CD8-positive, alpha-beta memory T cell (primary cell): ENCODE data around the gene CCDC120. TPM values are rescaled to one million over a fixed set of nuclear protein-coding genes. Genes with fewer than 3 reads are reported as not detected.
A peak's percentile ranks its signal among the peaks of the same experiment; 100 is the strongest.

Source experiments
- CTCF ChIA-PET: fragments of 350-600 bp; sonication (Branson Sonifier 250); formaldehyde crosslinking; loops from one replicate; lab custom pipeline; 2021; ENCODE audit warnings: antibody characterized with exemption; lab: Charles Lee
- POLR2A ChIA-PET: fragments of 350-600 bp; sonication (Branson Sonifier 250); formaldehyde crosslinking; loops from one replicate; lab custom pipeline; 2021; ENCODE audit warnings: antibody characterized with exemption; lab: Charles Lee
- DNase-seq, 5 donors: peaks; one replicate each; pipeline versions ENCODE4 v3.0.0 to v3.0.0-alpha.2; 2020 to 2022; ENCODE audit warnings: mixed read lengths in 1 of 5
- H3K27ac ChIP-seq: one replicate; pipeline ENCODE4 v1.7.0; 2013; ENCODE audit warnings: low read depth, mild to moderate bottlenecking, low read length, moderate library complexity
- H3K27me3 ChIP-seq: 2 replicates; pipeline ENCODE4 v1.7.0; 2013; ENCODE audit warnings: low read length, mild to moderate bottlenecking; ENCODE audit not compliant: insufficient read depth, poor library complexity, severe bottlenecking
- H3K36me3 ChIP-seq: 2 replicates; pipeline ENCODE4 v1.7.0; 2013; ENCODE audit warnings: mild to moderate bottlenecking, low read length, moderate library complexity; ENCODE audit not compliant: insufficient read depth
- H3K4me1 ChIP-seq: 2 replicates; pipeline ENCODE4 v1.7.0; 2013; ENCODE audit warnings: mild to moderate bottlenecking, low read length, moderate library complexity; ENCODE audit not compliant: insufficient read depth
- H3K4me3 ChIP-seq: 2 replicates; pipeline ENCODE4 v1.7.0; 2013; ENCODE audit warnings: mild to moderate bottlenecking, low read length
- H3K9me3 ChIP-seq: 2 replicates; pipeline ENCODE4 v1.7.0; 2013; ENCODE audit warnings: mild to moderate bottlenecking, low read length
- H3K27ac Mint-ChIP-seq, 8 donors: one replicate each; pipeline ENCODE4 v1.8.0; 2020 to 2021; ENCODE audit warnings: mixed read lengths in 8 of 8, mild to moderate bottlenecking in 6 of 8, inconsistent platforms in 3 of 8, moderate library complexity in 3 of 8
- H3K27me3 Mint-ChIP-seq, 2 donors: one replicate each; pipeline ENCODE4 v1.8.0; 2020 to 2021; ENCODE audit warnings: mixed read lengths in 2 of 2, mild to moderate bottlenecking in 1 of 2, moderate library complexity in 1 of 2
- H3K36me3 Mint-ChIP-seq, 3 donors: one replicate each; pipeline ENCODE4 v1.8.0; 2020 to 2021; ENCODE audit warnings: mixed read lengths in 3 of 3, inconsistent platforms in 1 of 3, mild to moderate bottlenecking in 1 of 3
- H3K4me1 Mint-ChIP-seq, 3 donors: one replicate each; pipeline ENCODE4 v1.8.0; 2020 to 2021; ENCODE audit warnings: mixed read lengths in 3 of 3, inconsistent platforms in 1 of 3, mild to moderate bottlenecking in 1 of 3
- H3K4me3 Mint-ChIP-seq, 7 donors: one replicate each; pipeline ENCODE4 v1.8.0; 2020 to 2021; ENCODE audit warnings: mixed read lengths in 7 of 7, mild to moderate bottlenecking in 6 of 7, moderate library complexity in 4 of 7, inconsistent platforms in 2 of 7
- H3K9me3 Mint-ChIP-seq, 5 donors: one replicate each; pipeline ENCODE4 v1.8.0; 2020 to 2022; ENCODE audit warnings: mixed read lengths in 5 of 5, mild to moderate bottlenecking in 3 of 5, moderate library complexity in 2 of 5, inconsistent platforms in 1 of 5
- polyA plus RNA-seq: library from polyadenylated mRNA; unstranded; fragments of 300-500 nt; fragmentation: Illumina TruSeq; gene quantifications from one replicate; pipeline ENCODE4 v1.2.3, GENCODE V29; 2021
- total RNA-seq, 2 experiments: library from RNA; stranded (reverse); gene quantifications; one replicate each; pipeline ENCODE4 v1.2.3, GENCODE V29; 2021

CCDC120 gene
- total and polyA plus RNA-seq, 3 experiments from 2014 or later: 1.5 to 5.4 (median 5.1) TPM

DNA sequence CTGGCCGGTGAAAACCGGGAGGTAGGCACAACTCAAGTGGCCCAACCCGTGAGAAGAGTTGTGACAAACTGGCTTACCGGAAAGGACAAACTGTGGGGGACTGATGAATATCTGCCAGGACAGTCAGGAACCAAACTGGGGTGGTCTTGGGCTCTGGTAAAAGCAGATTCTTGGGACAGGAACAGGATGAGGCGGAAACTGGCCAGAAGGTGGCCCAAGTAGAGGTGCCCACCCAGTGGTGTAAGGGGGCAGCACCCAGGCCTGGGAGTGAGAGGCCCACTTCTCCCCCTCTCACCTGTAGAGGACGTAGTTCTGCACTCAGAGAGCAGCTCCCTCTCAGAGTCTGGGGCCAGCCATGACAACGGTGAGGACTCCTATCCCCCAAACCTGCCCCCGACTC, 5.9 kb downstream of the CCDC120 start:
- ChIA-PET CTCF (no interaction called here), POLR2A (no interaction called here)
- Histone ChIP-seq H3K27ac (no peak overlapping the region), H3K4me1 (no peaks in the 10 kb centered on the region), H3K36me3 (no peaks in the 10 kb centered on the region), H3K4me3 (no peak overlapping the region), H3K27me3 (no peaks in the 10 kb centered on the region), H3K9me3 (no peaks in the 10 kb centered on the region)
- DNase-seq: no peak
- no peaks in the 10 kb centered on the region for H3K4me1 Mint-ChIP-seq
- H3K27me3 Mint-ChIP-seq: peaks cover 0 to 7% of the 10 kb centered on the region in 2 donors
- H3K36me3 Mint-ChIP-seq: peaks cover 0 to 33% (median 0%) of the 10 kb centered on the region in 3 donors
- peak overlapping the region in 1 of 7 donors; percentile 62 for H3K4me3 Mint-ChIP-seq
- no peak overlapping the region for H3K27ac Mint-ChIP-seq
- H3K9me3 Mint-ChIP-seq: no peaks in the 10 kb centered on the region

DNA sequence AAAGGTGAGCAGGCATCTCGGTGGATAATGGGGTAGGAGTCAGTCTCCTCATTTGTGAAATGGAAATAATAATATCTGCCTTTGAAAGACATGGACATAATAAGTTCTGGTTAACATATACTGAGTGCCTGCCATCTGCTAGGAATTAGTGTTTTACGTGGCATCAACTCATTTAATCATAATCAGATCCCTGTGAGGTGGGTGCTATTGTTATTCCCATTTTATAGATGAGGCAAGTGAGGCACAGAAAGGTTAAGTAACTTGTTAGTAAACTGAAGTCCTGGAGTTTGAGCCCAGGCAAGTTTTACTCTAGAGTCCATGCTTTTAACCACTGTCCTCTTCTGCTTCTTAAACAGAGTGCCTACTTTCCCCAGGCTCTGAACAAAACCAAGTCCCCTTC, 7.5 kb downstream of the CCDC120 start:
- Mint-ChIP-seq H3K4me1 (no peaks in the 10 kb centered on the region), H3K27me3 (peaks cover 0 to 7% of the 10 kb centered on the region in 2 donors), H3K36me3 (peaks cover 0 to 34% (median 0%) of the 10 kb centered on the region in 3 donors), H3K4me3 (peak overlapping the region in 1 of 7 donors; percentile 32), H3K27ac (peak overlapping the region in 1 of 8 donors; percentile 87), H3K9me3 (no peaks in the 10 kb centered on the region)
- no peaks in the 10 kb centered on the region for H3K4me1 ChIP-seq
- H3K9me3 ChIP-seq: no peaks in the 10 kb centered on the region
- POLR2A ChIA-PET: no interaction called here
- no peak for DNase-seq
- H3K27ac ChIP-seq: no peak overlapping the region
- CTCF ChIA-PET: no interaction called here
- H3K4me3 ChIP-seq: no peak overlapping the region
- no peaks in the 10 kb centered on the region for H3K27me3 ChIP-seq
- no peaks in the 10 kb centered on the region for H3K36me3 ChIP-seq

DNA sequence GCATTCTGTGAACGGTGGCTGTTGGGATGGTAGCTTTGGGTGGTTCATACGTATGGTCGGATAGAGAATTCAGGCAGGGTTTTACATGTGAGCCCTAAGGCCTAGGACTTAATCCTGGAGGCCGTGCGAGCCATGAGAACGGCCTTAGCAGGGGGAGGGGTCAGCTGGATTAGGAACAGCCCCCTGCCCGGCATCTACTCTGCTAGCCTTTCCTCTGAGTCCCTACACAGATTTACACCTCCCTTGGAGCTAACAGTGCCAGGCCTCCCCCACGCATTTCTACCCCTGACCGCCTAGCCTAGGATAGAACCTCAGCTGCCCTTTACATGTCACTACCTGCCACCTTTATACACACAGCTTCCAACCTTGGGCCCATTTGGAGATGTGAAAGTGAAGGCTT, 7.9 kb downstream of the CCDC120 start:
- peak overlapping the region in 2 of 8 donors; percentile 61 to 87 for H3K27ac Mint-ChIP-seq
- Histone ChIP-seq H3K27ac (no peak overlapping the region), H3K36me3 (no peaks in the 10 kb centered on the region), H3K4me1 (no peaks in the 10 kb centered on the region), H3K27me3 (no peaks in the 10 kb centered on the region), H3K9me3 (no peaks in the 10 kb centered on the region), H3K4me3 (no peak overlapping the region)
- peaks cover 0 to 30% (median 0%) of the 10 kb centered on the region in 3 donors for H3K36me3 Mint-ChIP-seq
- no peak for DNase-seq
- H3K4me3 Mint-ChIP-seq: no peak overlapping the region
- H3K9me3 Mint-ChIP-seq: no peaks in the 10 kb centered on the region
- H3K4me1 Mint-ChIP-seq: no peaks in the 10 kb centered on the region
- H3K27me3 Mint-ChIP-seq: peaks cover 0 to 4% of the 10 kb centered on the region in 2 donors
- ChIA-PET CTCF (no interaction called here), POLR2A (no interaction called here)

DNA sequence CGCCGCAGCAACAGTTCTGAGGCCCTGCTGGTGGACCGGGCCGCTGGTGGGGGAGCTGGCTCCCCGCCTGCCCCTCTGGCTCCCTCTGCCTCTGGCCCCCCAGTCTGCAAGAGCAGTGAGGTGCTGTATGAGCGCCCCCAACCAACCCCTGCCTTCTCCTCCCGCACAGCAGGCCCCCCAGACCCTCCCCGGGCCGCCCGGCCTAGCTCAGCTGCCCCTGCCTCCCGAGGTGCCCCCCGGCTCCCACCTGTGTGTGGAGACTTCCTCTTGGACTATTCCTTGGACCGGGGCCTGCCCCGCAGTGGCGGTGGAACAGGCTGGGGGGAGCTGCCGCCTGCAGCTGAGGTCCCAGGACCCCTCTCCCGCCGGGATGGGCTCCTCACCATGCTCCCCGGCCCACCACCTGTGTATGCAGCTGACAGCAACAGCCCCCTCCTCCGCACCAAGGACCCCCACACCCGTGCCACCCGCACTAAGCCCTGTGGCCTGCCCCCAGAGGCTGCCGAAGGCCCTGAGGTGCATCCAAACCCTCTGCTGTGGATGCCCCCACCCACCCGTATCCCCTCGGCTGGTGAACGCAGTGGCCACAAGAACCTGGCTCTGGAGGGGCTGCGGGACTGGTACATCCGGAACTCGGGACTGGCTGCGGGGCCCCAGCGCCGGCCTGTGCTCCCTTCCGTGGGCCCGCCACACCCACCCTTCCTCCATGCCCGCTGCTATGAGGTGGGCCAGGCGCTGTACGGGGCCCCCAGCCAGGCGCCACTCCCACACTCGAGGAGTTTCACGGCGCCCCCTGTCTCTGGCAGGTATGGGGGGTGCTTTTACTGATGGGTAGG, 8.7 kb downstream of the CCDC120 start:
- POLR2A ChIA-PET: no interaction called here
- peaks cover 0 to 4% of the 10 kb centered on the region in 2 donors for H3K27me3 Mint-ChIP-seq
- Histone ChIP-seq H3K36me3 (no peaks in the 10 kb centered on the region), H3K9me3 (no peaks in the 10 kb centered on the region), H3K27me3 (no peaks in the 10 kb centered on the region), H3K4me3 (no peak overlapping the region), H3K27ac (no peak overlapping the region), H3K4me1 (no peaks in the 10 kb centered on the region)
- no peaks in the 10 kb centered on the region for H3K9me3 Mint-ChIP-seq
- H3K4me1 Mint-ChIP-seq: peaks cover 0 to 3% (median 0%) of the 10 kb centered on the region in 3 donors
- CTCF ChIA-PET: no interaction called here
- H3K36me3 Mint-ChIP-seq: peaks cover 0 to 29% (median 0%) of the 10 kb centered on the region in 3 donors
- H3K4me3 Mint-ChIP-seq: no peak overlapping the region
- peak overlapping the region in 2 of 8 donors; percentile 6 to 72 for H3K27ac Mint-ChIP-seq
- no peak for DNase-seq

DNA sequence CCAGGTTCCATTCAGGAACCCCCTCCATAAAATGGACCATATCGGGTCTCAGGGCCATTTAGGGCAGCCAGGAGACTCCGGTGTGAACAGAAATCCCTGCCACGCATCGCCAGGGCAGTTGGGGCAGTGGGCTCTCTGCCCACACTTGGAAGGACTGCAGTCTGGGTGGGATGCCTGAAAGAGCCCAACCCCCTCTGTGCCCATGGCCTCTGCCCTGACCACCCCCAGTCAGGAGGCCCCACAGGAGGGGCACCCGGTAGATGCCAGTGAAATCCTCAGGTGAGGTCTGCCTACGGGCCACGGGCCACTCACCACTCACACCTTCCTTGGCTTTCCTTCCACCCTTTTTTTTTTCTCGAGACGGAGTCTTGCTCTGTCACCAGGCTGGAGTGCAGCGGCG, 10.2 kb downstream of the CCDC120 start:
- peaks cover 8% of the 10 kb centered on the region for H3K4me1 ChIP-seq
- Mint-ChIP-seq H3K36me3 (peaks cover 0 to 28% (median 0%) of the 10 kb centered on the region in 3 donors), H3K4me3 (no peak overlapping the region), H3K27me3 (peaks cover 0 to 6% of the 10 kb centered on the region in 2 donors), H3K4me1 (peaks cover 8 to 15% (median 14%) of the 10 kb centered on the region in 3 donors), H3K9me3 (no peaks in the 10 kb centered on the region), H3K27ac (no peak overlapping the region)
- H3K4me3 ChIP-seq: no peak overlapping the region
- ChIA-PET CTCF (no interaction called here), POLR2A (no interaction called here)
- no peaks in the 10 kb centered on the region for H3K27me3 ChIP-seq
- DNase-seq: no peak
- no peaks in the 10 kb centered on the region for H3K9me3 ChIP-seq
- no peak overlapping the region for H3K27ac ChIP-seq
- H3K36me3 ChIP-seq: no peaks in the 10 kb centered on the region

DNA sequence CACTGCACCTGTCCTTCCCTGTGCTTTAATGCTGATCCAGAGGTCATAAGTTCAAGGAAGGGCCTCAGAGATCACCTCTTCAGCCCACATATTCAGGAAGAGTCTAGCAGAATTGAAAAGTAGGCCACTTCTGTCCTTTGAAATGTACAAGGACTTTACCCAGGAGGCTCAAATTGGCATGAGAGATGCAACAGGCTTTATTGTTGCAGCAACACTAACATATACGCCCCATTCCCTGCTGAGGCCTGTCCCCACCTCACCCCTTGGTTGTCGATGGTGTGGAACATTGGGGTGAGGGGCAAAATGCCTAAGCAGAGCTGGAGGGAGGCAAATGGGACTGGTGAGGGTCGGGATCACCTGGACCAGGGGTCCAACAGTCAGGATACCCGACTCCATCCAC, 12.2 kb downstream of the CCDC120 start:
- Mint-ChIP-seq H3K4me1 (peaks cover 8 to 18% (median 17%) of the 10 kb centered on the region in 3 donors), H3K27ac (peak overlapping the region in 6 of 8 donors; percentile 13 to 92 (median 71)), H3K27me3 (peaks cover 0 to 6% of the 10 kb centered on the region in 2 donors), H3K9me3 (no peaks in the 10 kb centered on the region), H3K36me3 (peaks cover 0 to 28% (median 0%) of the 10 kb centered on the region in 3 donors), H3K4me3 (no peak overlapping the region)
- no peak overlapping the region for H3K4me3 ChIP-seq
- ChIA-PET CTCF (no interaction called here), POLR2A (no interaction called here)
- no peaks in the 10 kb centered on the region for H3K9me3 ChIP-seq
- no peaks in the 10 kb centered on the region for H3K27me3 ChIP-seq
- H3K4me1 ChIP-seq: peaks cover 8% of the 10 kb centered on the region
- H3K27ac ChIP-seq: no peak overlapping the region
- no peak for DNase-seq
- H3K36me3 ChIP-seq: no peaks in the 10 kb centered on the region

DNA sequence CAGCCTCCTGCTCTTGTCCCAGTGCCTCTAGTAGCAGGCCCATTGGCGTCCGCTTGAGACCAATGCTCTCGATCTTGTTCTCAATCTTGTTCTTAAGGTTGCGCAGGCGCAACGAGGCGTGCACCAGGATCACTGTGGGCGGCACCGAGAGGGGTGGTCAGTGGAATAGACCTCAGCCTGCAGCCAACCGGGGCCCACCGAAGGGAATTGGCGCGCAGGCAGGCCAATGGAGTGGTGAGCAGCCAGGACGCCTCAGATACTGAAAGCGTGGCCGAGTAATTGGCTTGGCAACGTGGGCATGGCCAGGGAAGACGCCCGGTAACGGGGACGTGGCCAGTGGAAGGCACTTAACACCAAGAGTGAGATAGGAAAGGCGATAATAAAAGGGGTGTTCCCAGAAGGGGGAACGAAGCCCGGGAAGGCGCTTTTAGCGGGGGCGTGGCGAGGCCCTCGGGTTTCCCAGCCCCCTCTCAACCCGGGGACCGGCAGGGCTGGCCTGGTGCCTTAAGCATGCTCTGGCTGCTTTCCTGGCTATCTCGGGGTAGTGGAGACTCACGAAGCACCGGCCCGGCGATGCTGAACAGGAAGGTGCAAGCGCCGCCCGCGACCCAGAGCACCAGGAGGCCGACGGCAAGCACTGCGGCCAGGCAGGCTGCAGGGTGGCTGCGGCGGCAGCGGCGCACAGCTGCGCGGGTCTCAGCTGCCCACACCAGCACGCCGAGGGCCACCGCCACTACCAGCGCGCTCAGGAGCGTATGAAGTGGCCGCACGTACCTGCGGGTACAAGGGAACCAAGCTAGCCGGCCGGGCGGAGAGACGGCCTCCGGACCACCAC, 13.3 kb downstream of the CCDC120 start:
- POLR2A ChIA-PET: no interaction called here
- Histone ChIP-seq H3K36me3 (no peaks in the 10 kb centered on the region), H3K9me3 (no peaks in the 10 kb centered on the region), H3K27me3 (no peaks in the 10 kb centered on the region), H3K27ac (no peak overlapping the region), H3K4me3 (no peak overlapping the region), H3K4me1 (peaks cover 8% of the 10 kb centered on the region)
- peaks cover 8 to 18% (median 17%) of the 10 kb centered on the region in 3 donors for H3K4me1 Mint-ChIP-seq
- H3K27me3 Mint-ChIP-seq: peaks cover 0 to 6% of the 10 kb centered on the region in 2 donors
- peaks cover 0 to 29% (median 0%) of the 10 kb centered on the region in 3 donors for H3K36me3 Mint-ChIP-seq
- H3K9me3 Mint-ChIP-seq: no peaks in the 10 kb centered on the region
- peak overlapping the region in 5 of 8 donors; percentile 21 to 78 (median 47) for H3K27ac Mint-ChIP-seq
- CTCF ChIA-PET: no interaction called here
- DNase-seq: no peak
- H3K4me3 Mint-ChIP-seq: peak overlapping the region in 2 of 7 donors; percentile 34 to 84

DNA sequence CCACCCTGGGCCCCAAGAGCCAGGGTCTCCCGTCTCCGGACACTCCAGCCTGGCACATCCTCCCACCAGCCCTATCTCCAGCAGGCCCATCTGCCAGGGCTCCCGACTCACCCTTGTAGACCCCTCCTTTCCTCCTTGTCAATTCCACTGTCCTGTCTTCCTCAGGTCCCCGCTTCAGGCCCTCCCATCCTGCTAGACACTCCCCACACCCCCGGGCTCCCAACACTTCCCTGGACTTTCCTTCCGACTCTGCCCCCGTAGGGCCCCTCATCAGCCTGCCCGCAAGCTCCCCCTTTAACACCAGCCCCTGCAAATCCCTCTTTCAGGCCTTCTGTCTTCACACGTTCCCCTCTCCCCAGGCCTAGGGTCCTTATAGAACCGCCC, 13.9 kb downstream of the CCDC120 start:
- Histone ChIP-seq H3K4me3 (no peak overlapping the region), H3K36me3 (no peaks in the 10 kb centered on the region), H3K27ac (no peak overlapping the region), H3K9me3 (no peaks in the 10 kb centered on the region), H3K4me1 (peaks cover 8% of the 10 kb centered on the region), H3K27me3 (no peaks in the 10 kb centered on the region)
- Mint-ChIP-seq H3K27me3 (peaks cover 0 to 6% of the 10 kb centered on the region in 2 donors), H3K27ac (peak overlapping the region; percentile 29 to 96 (median 92)), H3K4me1 (peaks cover 8 to 18% (median 17%) of the 10 kb centered on the region in 3 donors), H3K4me3 (peak overlapping the region; percentile 82 to 92 (median 86)), H3K36me3 (peaks cover 0 to 35% (median 0%) of the 10 kb centered on the region in 3 donors), H3K9me3 (no peaks in the 10 kb centered on the region)
- CTCF ChIA-PET: no interaction called here
- POLR2A ChIA-PET: no interaction called here
- DNase-seq: no peak
